HG02981 (cell line): ENCODE data around the gene FRMPD2.
"Not testable (repeated sequence)": the region's sequence is repeated elsewhere in the genome, so short reads cannot be mapped to it uniquely, and the experiment has no call there.

Experiments used
- ATAC-seq: cut with Tn5 transposase; IDR thresholded peaks from one replicate; pipeline ENCODE4 v1.9.1; 2021; ENCODE audit warnings: mild to moderate bottlenecking, moderate library complexity; ENCODE audit not compliant: unreplicated experiment

The FRMPD2 gene

DNA sequence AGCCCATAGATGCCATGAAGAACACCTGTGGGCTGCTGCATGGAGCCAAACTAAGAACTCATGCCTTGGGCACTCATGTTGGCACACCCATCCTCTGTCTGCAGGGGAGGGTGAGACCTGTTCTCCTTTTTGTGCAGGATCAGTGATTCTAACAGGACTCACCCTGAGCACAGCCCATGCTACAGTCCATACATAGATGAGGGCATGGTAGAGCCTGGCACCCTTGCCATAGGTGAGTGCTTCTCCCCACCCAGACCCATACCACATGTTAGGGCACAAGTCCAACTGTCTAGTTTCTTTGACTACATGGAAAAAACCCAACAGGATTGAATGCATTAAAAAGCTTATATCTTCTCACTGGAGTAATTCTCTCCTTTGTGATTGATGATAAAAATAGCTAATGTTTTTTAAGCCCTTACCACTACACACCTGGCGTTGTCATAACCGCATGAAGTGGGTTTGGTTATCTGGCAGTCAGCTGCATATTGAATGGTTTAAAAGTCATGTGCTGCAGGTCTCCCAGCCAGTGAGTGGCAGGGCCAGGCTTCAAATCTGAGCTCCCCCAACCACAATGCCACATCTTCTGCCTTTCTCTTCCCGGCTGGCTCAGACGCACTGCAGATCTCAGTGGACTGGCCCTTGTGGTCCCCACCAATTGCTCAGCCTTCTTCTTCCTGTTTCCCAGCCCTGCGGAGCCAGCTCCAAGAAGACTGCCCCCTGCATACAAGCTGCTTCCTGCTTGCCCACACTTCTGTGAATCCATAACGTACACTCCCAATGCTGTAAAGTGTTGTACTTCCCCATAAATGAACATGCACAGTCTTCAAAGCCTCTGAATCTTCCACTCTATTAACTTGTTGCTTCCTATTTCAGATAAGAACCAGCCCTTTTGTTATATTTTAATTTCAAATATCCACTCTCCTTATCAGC lies 120.0 kb downstream of the FRMPD2 start:
- ATAC-seq: not testable (repeated sequence)

DNA sequence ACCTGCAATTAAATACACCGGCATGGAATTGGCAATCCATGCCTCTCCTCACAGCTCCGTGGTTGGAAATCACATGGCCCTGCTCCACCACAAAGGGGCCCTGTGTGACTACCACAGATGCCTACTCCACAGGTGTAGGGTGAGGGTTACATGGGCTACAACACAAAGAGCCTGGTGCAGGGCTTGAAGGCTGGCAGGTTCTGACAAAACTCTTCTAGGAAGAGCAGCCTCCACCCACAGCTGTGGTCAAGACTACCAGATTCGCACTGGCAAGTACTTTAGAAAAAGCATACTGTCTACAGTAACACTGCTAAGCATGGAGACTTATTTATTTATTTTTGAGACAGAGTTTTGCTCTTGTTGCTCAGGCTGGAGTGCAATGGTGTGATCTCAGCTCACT lies 126.9 kb downstream of the FRMPD2 start:
- not testable (repeated sequence) for ATAC-seq

DNA sequence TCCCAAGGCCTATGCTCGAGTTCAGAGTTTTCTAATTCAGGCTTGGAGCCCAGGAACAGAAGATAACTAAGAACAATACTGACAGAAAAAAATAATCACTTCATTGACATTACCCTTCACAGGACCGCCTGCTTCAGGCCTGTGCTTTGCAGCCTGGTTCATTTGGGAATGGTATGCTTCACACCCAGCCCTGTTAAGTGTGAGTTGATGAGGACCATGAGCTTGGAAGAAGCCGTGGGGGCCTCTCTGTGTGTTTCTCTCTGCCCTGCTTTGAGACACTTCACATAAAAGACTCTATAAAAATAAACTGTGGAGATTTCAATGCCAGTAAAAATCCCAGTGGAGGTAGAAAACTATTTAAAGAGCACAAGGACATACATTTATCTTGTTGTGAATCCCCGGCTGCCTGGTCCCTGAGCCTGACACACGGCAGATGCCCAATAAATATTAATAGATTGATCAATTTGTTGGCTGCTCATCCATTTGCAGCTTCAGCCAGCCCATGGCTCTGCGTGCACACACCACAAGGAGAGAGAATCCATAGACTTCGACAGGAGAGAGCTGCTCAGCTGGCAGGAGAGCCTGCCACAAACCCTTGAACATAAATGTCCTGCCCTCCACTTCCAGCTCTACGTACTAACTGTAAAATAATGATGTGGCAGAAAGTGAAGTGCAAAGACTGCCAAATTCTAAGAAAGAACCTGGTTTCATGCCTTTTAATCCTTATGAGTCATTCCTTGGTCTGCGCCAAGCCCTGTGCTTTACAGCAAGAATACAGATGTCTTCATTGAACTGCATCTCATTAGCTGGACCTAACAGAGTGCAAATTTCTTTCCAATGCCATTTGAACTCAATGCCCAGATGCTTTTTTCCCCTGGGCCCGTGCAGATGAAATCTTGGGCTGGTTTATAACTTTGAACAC lies 130.5 kb downstream of the FRMPD2 start:
- ATAC-seq: not testable (repeated sequence)

- not testable (repeated sequence) for ATAC-seq
Measured at GRCh38 chr10:48140949-48141348, 133.5 kb downstream of the FRMPD2 start.

DNA sequence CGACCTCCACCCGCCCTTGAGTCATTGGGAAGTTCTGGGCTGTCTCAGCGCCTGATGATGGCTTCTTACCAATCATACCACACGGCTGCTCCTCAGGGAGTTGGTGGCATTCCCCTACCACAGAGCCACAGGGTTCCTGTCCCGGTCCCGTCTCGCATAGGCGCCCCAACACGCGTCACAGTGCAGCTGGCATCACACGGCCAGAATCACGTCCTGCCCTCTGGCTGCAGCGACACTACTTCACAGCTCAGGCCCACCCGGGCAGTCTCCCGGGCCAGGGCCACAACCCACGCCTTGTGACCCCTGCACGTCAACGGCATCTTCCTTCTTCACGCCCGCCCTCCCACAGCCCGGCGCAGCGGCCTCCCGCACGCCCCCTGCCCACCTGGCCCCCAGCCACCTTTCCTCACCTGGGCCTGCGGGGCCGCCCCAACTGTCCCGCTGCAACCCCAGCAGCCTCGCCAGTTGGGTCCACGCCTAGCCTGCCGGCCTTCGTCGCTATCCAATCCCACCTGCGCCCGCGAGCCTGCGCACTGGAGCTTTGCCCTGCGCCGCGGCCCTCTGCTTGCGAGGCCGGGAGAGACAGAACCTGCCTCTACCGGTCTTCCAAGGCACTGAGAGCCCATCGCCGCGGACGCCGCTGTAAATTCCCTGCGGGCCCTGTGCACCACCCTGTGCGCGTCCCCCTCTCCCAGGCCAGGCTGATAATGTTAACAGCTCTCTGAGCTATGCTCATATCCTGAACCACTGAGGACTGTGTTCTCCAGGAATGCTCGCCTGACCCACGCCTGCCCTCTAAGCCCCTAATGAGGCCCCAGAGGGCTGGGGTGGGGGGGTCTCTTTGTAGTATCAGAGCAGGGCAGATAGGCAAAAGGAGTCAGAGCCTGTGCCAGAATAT lies 134.3 kb downstream of the FRMPD2 start:
- not testable (repeated sequence) for ATAC-seq

DNA sequence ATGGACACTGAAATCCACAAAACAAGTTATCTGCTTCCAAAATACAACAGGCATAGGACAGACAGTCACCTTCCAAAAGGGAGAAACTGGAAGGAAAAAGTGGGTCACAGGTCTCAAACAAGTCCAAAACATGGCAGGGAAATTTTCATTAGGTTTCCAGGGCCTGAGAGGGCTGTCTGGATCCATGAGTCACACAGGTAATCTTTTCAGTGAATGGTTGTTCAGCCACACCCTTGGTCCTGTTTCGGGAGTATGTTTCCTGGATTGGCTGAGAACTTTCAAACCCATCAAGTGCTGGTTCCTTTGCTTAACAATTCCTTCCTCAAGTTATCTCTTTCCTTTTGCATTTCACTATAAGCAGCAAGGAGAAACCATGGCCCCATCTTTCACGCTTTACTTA lies 145.5 kb downstream of the FRMPD2 start:
- not testable (repeated sequence) for ATAC-seq

- ATAC-seq: not testable (repeated sequence)
Measured at GRCh38 chr10:48126251-48126650, 148.2 kb downstream of the FRMPD2 start.

DNA sequence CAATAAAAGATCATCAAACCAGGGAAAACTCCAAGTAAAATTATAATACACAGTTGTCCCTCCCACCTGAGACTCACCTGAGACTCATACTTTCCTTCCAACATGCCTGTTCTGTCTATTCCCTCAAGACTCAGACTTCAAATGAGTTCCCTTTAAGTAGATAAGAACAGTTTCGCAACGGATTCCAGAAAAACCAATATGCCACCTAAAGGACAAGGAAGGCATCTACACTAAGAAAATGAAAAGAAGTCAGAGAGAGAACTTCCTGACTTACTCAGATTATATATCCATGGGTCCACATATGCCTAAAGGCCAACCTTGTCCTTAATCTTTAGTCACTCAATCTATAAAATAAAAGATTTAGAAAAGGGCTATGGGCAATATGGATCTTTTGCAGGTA lies 148.9 kb downstream of the FRMPD2 start:
- not testable (repeated sequence) for ATAC-seq

GRCh38 chr10:48122618-48123017 lies 151.9 kb downstream of the FRMPD2 start:
- ATAC-seq: not testable (repeated sequence)

- ATAC-seq: not testable (repeated sequence)
Measured at GRCh38 chr10:48110277-48110676, 164.2 kb downstream of the FRMPD2 start.
